Astrocyte (in vitro differentiated cells and primary cell): ENCODE data around the gene HLTF.

Source experiments
- CTCF ChIP-seq: IDR thresholded peaks from 2 replicates; pipeline ENCODE4 v1.5.1; 2011; ENCODE audit warnings: low read depth, mild to moderate bottlenecking, inconsistent platforms, low read length, moderate library complexity; ENCODE audit not compliant: insufficient read depth
- EZH2 ChIP-seq: IDR thresholded peaks from 2 replicates; pipeline ENCODE4 v1.6.1; 2012; ENCODE audit warnings: mild to moderate bottlenecking, low read length, inconsistent platforms; ENCODE audit not compliant: insufficient read depth

GRCh38 chr3:149055575-149055974 lies 30.8 kb downstream of the HLTF start:
- no peak for TF ChIP-seq CTCF
- no peak for TF ChIP-seq EZH2
